Upper lobe of left lung (tissue), 4 donors: Measurements from ENCODE around the gene CCL28.

ENCODE experiments used
- CTCF ChIP-seq, 6 experiments: fragments of 450-650 bp in 4 of 6; fragments of 200-600 bp in 2 of 6; sonication (generic) in 2 of 6; IDR thresholded peaks; one replicate each; pipeline ENCODE4 v1.5.1; 2016 to 2019; ENCODE audit warnings: antibody characterized with exemption in 6 of 6
- POLR2A ChIP-seq, 4 donors: fragments of 450-650 bp; IDR thresholded peaks; one replicate each; pipeline ENCODE4 v1.5.1; 2016 to 2017; ENCODE audit warnings: antibody characterized with exemption in 4 of 4, mild to moderate bottlenecking in 2 of 4

- no peak for TF ChIP-seq CTCF (IDR thresholded peaks at IDR 0.05)
- TF ChIP-seq POLR2A (IDR thresholded peaks at IDR 0.05) = no peak
Observed at GRCh38 chr5:43363445-43364152, 48.6 kb downstream of the CCL28 start.
